ENCODE data around the gene SPAG9. TPM values are rescaled to one million over a fixed set of nuclear protein-coding genes. Genes with fewer than 3 reads are reported as not detected.

The SPAG9 gene
- total and polyA plus RNA-seq, 2 donors (not counting 1 experiment from before 2014, with no cell fraction given): 8.6 to 64.1 TPM

DNA sequence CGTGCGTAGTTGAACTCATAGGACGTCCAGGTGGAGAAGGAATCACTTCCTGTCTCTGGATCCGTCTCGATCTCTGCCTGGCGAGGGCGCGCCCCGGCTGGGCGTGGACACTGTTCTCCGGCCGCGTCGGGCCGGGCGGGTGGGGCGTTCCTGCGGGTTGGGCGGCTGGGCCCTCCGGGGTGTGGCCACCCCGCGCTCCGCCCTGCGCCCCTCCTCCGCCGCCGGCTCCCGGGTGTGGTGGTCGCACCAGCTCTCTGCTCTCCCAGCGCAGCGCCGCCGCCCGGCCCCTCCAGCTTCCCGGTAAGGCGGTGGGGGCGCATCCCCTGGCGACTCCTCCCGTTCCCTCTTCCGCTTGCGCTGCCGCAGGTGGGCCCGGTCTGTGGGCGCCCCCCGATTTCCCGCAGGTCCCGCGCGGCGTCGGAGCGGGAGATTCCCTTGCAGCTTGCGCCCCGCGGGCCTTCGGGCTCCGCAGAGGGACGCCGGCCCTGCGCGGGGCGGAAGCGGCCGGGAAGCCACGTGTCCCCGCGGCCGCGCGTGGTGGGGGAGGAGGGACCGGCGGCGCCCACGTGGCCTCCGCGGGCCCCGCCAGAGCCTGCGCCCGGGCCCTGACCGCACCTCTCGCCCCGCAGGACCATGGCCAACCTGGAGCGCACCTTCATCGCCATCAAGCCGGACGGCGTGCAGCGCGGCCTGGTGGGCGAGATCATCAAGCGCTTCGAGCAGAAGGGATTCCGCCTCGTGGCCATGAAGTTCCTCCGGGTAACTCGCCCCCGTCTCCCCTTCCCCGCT lies 45.7 kb upstream of the SPAG9 start, which contains the start of gene NME2:
NME2 (plus strand) TSS at position 214 of the 789 bp plus-strand sequence; CDS start at position 634, 420 bp downstream.
- Mint-ChIP-seq H3K9me3 (ENCODE audit: insufficient read depth) (no peaks in the 10 kb centered on the region), H3K4me3 (peak within 1 kb of the TSS; percentile 97), H3K27ac (peak within 1 kb of the TSS; percentile 99), H3K4me1 (peaks cover 16% of the 10 kb centered on the region), H3K27me3 (no peaks in the 10 kb centered on the region)
- intact Hi-C loops (cut with micrococcal nuclease): loop anchor here (1.0 to 5.0 kb wide), 6 partner anchors 13 to 619 kb away; partner anchors contain the start of genes ANKRD40, MBTD1, NME1 and SPAG9
- Histone ChIP-seq H3K4me2 (replicated peaks; ENCODE audit: low read depth, low read length, poor library complexity, severe bottlenecking) (peak within 1 kb of the TSS; percentile 94), H3K27ac (ENCODE audit: low read length in 2 of 2) (peak within 1 kb of the TSS; percentile 56 to 77), H3K27me3 (replicated peaks in 1 of 4; ENCODE audit: control extremely low read depth in 1 of 4, control insufficient read depth in 3 of 4, insufficient read depth in 4 of 4, low read length in 3 of 4) (no peaks in the 10 kb centered on the region), H3K9ac (ENCODE audit: low read length) (peak within 1 kb of the TSS; percentile 80), H3K36me3 (replicated peaks in 1 of 2; ENCODE audit: control extremely low read depth in 1 of 2, control insufficient read depth in 1 of 2, extremely low read depth in 1 of 2, insufficient read depth in 2 of 2, low read length in 1 of 2) (peaks cover 3 to 27% of the 10 kb centered on the region in 2 experiments), H3K4me1 (ENCODE audit: control insufficient read depth in 2 of 2, insufficient read depth in 2 of 2, low read length in 2 of 2) (peaks cover 9 to 22% of the 10 kb centered on the region in 2 donors), H3K79me2 (ENCODE audit: control insufficient read depth, insufficient read depth, low read length) (no peaks in the 10 kb centered on the region), H3K9me3 (ENCODE audit: control extremely low read depth in 1 of 3, control insufficient read depth in 2 of 3, insufficient read depth in 1 of 3, low read length in 2 of 3) (no peaks in the 10 kb centered on the region), H4K20me1 (ENCODE audit: control insufficient read depth, insufficient read depth, low read length, poor library complexity, severe bottlenecking) (no peaks in the 10 kb centered on the region), H2AFZ (ENCODE audit: insufficient read depth, low read depth, low read length, poor library complexity, severe bottlenecking) (peak within 1 kb of the TSS; percentile 94), H3K4me3 (ENCODE audit: control extremely low read depth in 1 of 5, extremely low read depth in 1 of 5, insufficient read depth in 1 of 5, low read depth in 2 of 5, low read length in 4 of 5) (peak within 1 kb of the TSS; percentile 57 to 83 (median 74))
- DNase-seq (peak; percentile 83), ATAC-seq (ENCODE audit: low read depth) (peak; percentile 87)
- ChIA-PET POLR2A (interaction anchor here (0.5 to 2.0 kb wide), 7 partner anchors 11 to 745 kb away, joined by 3 to 20 read pairs (median 4); partner anchors contain the start of genes NME1 and TOB1), CTCF (interaction anchor here (1.1 to 5.2 kb wide), 4 partner anchors 12 to 167 kb away, joined by 3 to 32 read pairs (median 8); partner anchors contain the start of gene NME1)
- WGBS (ENCODE audit: insufficient coverage): under 1% methylated on average over 98 of the region's 98 CpGs
- TF ChIP-seq EZH2 (IDR thresholded peaks at IDR 0.05; ENCODE audit: borderline replicate concordance, insufficient read depth, low read depth, low read length, poor library complexity, severe bottlenecking): no peak

- H3K4me3 ChIP-seq (ENCODE audit: control extremely low read depth in 1 of 5, extremely low read depth in 1 of 5, insufficient read depth in 1 of 5, low read depth in 2 of 5, low read length in 4 of 5): peak overlapping the region; percentile 57 to 83 (median 74)
- peak; percentile 28 for ATAC-seq (ENCODE audit: low read depth)
- H3K27me3 Mint-ChIP-seq: no peaks in the 10 kb centered on the region
These were observed 45.1 kb upstream of the SPAG9 start for GRCh38 chr17:51165680-51166197.

More at GRCh38 chr17:51165680-51166197, 45.1 kb upstream of the SPAG9 start:
- intact Hi-C loops (cut with micrococcal nuclease): loop anchor here (1.0 to 5.0 kb wide), 6 partner anchors 12 to 618 kb away; partner anchors contain the start of genes ANKRD40, MBTD1, NME1 and SPAG9
- Mint-ChIP-seq H3K27ac (peak overlapping the region; percentile 99), H3K4me1 (peaks cover 16% of the 10 kb centered on the region), H3K9me3 (ENCODE audit: insufficient read depth) (no peaks in the 10 kb centered on the region), H3K4me3 (peak overlapping the region; percentile 97)
- Histone ChIP-seq H2AFZ (ENCODE audit: insufficient read depth, low read depth, low read length, poor library complexity, severe bottlenecking) (peak overlapping the region; percentile 94), H3K4me1 (ENCODE audit: control insufficient read depth in 2 of 2, insufficient read depth in 2 of 2, low read length in 2 of 2) (peaks cover 9 to 22% of the 10 kb centered on the region in 2 donors), H3K9ac (ENCODE audit: low read length) (peak overlapping the region; percentile 80), H3K4me2 (replicated peaks; ENCODE audit: low read depth, low read length, poor library complexity, severe bottlenecking) (peak overlapping the region; percentile 94), H3K27me3 (replicated peaks in 1 of 4; ENCODE audit: control extremely low read depth in 1 of 4, control insufficient read depth in 3 of 4, insufficient read depth in 4 of 4, low read length in 3 of 4) (no peaks in the 10 kb centered on the region), H3K36me3 (replicated peaks in 1 of 2; ENCODE audit: control extremely low read depth in 1 of 2, control insufficient read depth in 1 of 2, extremely low read depth in 1 of 2, insufficient read depth in 2 of 2, low read length in 1 of 2) (peaks cover 3 to 27% of the 10 kb centered on the region in 2 experiments), H3K79me2 (ENCODE audit: control insufficient read depth, insufficient read depth, low read length) (no peaks in the 10 kb centered on the region), H4K20me1 (ENCODE audit: control insufficient read depth, insufficient read depth, low read length, poor library complexity, severe bottlenecking) (no peaks in the 10 kb centered on the region), H3K27ac (ENCODE audit: low read length in 2 of 2) (peak overlapping the region; percentile 46 to 77), H3K9me3 (ENCODE audit: control extremely low read depth in 1 of 3, control insufficient read depth in 2 of 3, insufficient read depth in 1 of 3, low read length in 2 of 3) (no peaks in the 10 kb centered on the region)
- TF ChIP-seq EZH2 (IDR thresholded peaks at IDR 0.05; ENCODE audit: borderline replicate concordance, insufficient read depth, low read depth, low read length, poor library complexity, severe bottlenecking): no peak
- TF ChIP-seq, protein P1, sequence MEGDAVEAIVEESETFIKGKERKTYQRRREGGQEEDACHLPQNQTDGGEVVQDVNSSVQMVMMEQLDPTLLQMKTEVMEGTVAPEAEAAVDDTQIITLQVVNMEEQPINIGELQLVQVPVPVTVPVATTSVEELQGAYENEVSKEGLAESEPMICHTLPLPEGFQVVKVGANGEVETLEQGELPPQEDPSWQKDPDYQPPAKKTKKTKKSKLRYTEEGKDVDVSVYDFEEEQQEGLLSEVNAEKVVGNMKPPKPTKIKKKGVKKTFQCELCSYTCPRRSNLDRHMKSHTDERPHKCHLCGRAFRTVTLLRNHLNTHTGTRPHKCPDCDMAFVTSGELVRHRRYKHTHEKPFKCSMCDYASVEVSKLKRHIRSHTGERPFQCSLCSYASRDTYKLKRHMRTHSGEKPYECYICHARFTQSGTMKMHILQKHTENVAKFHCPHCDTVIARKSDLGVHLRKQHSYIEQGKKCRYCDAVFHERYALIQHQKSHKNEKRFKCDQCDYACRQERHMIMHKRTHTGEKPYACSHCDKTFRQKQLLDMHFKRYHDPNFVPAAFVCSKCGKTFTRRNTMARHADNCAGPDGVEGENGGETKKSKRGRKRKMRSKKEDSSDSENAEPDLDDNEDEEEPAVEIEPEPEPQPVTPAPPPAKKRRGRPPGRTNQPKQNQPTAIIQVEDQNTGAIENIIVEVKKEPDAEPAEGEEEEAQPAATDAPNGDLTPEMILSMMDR (IDR thresholded peaks at IDR 0.05): no peak
- DNase-seq: no peak
- WGBS (ENCODE audit: insufficient coverage): 19% methylated on average over 21 of the region's 21 CpGs
- POLR2A ChIA-PET: interaction anchor here (0.5 to 2.0 kb wide), 6 partner anchors 10 to 744 kb away, joined by 3 to 20 read pairs (median 4); partner anchors contain the start of genes NME1 and TOB1
- CTCF ChIA-PET: interaction anchor here (1.1 to 5.2 kb wide), 4 partner anchors 11 to 167 kb away, joined by 3 to 32 read pairs (median 8); partner anchors contain the start of gene NME1

Measured in B cell (primary cell).